Measurements from ENCODE around the gene SCYL1. TPM values are rescaled to one million over a fixed set of nuclear protein-coding genes. Genes with fewer than 3 reads are reported as not detected.

SCYL1 gene
- total and polyA plus RNA-seq, 4 donors, result 33.7 to 62.0 (median 52.6) TPM

GRCh38 chr11:65538232-65538914 is 13.5 kb downstream of the SCYL1 start:
- Histone ChIP-seq H3K4me1 (ENCODE audit: control insufficient read depth in 4 of 4, insufficient read depth in 4 of 4, low read length in 3 of 4) (peaks cover 7 to 24% (median 17%) of the 10 kb centered on the region in 4 donors), H3K27me3 (ENCODE audit: control insufficient read depth in 4 of 4, insufficient read depth in 4 of 4, low read length in 3 of 4) (no peaks in the 10 kb centered on the region), H3K36me3 (ENCODE audit: control insufficient read depth in 4 of 4, insufficient read depth in 3 of 4, low read depth in 1 of 4, low read length in 3 of 4) (peaks cover 3 to 28% (median 16%) of the 10 kb centered on the region in 4 donors), H3K9me3 (ENCODE audit: control insufficient read depth in 4 of 4, low read length in 3 of 4) (no peaks in the 10 kb centered on the region), H3K4me3 (ENCODE audit: low read depth in 1 of 3, low read length in 3 of 3) (no peak overlapping the region), H3K27ac (ENCODE audit: low read depth in 1 of 2, low read length in 2 of 2) (no peak overlapping the region), H3K9ac (ENCODE audit: low read depth in 1 of 2, low read length in 2 of 2) (no peak overlapping the region)
- DNase-seq (ENCODE audit: low spot score), result no peak
- 87% methylated on average over 43 of the region's 43 CpGs for WGBS
- TF ChIP-seq SP1 (IDR thresholded peaks at IDR 0.05) (no peak), RAD21 (IDR thresholded peaks at IDR 0.05) (no peak), HNF4A (conservative IDR thresholded peaks at IDR 0.05) (no peak), REST (IDR thresholded peaks at IDR 0.05) (no peak), TAF1 (conservative IDR thresholded peaks at IDR 0.05) (no peak), HNF4G (IDR thresholded peaks at IDR 0.05) (no peak), FOXA2 (IDR thresholded peaks at IDR 0.05) (no peak), ATF3 (IDR thresholded peaks at IDR 0.05) (no peak), EGR1 (IDR thresholded peaks at IDR 0.05; ENCODE audit: low read depth in 2 of 2) (no peak), JUND (IDR thresholded peaks at IDR 0.05) (no peak), RXRA (IDR thresholded peaks at IDR 0.05) (no peak), YY1 (IDR thresholded peaks at IDR 0.05) (no peak), GABPA (IDR thresholded peaks at IDR 0.05 in 1 of 2, conservative IDR thresholded peaks at IDR 0.05 in 1 of 2) (no peak), ZBTB33 (IDR thresholded peaks at IDR 0.05) (no peak), NR2F2 (IDR thresholded peaks at IDR 0.05) (no peak), FOXA1 (IDR thresholded peaks at IDR 0.05) (no peak), MAX (IDR thresholded peaks at IDR 0.05) (no peak)
